Loucy (cell line): ENCODE measurements around the gene IL36RN.

Experiments used
- CTCF ChIP-seq: fragments of 200-600 bp; sonication (generic); conservative IDR thresholded peaks from 2 replicates; pipeline ENCODE4 v1.5.1; 2014; ENCODE audit warnings: mild to moderate bottlenecking, antibody characterized with exemption, low read length
- EZH2phosphoT487 ChIP-seq: fragments of 200-600 bp; IDR thresholded peaks from 2 replicates; pipeline ENCODE4 v1.6.1; 2018; ENCODE audit warnings: antibody characterized with exemption, mild to moderate bottlenecking, moderate library complexity, borderline replicate concordance

DNA sequence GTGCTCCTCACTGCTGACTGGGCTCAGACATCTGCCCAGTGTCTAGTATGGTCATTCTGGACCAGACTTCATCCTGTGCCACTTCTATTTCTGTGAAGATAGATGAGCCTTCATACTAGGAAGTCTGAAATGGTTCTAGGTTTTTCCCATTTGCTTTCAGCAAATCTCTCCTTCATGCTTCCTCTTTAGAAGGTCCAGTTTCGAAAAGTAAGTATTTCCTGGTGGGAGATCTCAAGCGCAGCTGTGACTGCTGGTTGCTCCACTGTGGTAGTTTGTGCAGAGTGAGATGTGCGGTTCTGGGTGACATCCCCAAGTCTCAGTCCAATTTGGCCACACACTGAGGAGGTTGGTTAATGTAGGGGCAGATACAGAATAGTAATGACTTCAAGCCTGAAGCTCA, 20.7 kb upstream of the IL36RN start:
- no peak for TF ChIP-seq CTCF
- no peak for TF ChIP-seq EZH2phosphoT487
